ENCODE measurements around the gene KLHDC9.

Gene KLHDC9

DNA sequence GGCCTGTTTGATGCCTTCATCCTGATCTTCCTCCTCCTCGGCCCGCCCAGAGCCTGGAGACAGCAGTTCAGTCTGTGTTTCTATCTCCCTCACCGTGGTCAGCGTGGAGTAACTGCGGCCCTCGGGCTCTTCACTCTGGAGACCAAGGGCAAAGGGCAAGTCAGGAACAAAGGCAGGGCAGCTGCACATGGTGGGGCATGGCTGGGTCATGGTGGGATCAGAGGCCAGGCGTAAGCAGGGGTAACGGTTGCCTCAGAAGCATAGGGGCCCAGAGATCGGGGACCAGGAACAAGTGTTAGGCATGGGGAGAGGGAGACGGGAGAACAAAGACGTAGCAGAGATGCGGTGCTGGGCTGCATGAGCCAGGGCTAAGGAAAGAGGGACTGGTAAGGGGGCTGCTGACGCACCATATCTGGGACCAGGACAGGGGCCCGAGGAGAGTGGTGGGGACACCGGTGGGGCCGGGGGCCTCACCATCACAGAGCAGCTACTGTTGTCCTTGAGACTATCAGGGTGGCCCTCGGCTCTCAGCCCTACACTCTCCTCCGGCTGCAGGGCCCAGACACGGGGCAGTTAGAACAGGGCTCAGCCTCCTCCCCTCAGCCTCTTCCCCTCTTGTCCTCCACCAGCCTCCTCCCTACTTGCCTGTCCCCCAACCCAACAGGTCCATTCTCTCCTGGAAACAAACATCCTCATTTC lies 25.3 kb upstream of the KLHDC9 start:
- TF ChIP-seq ZC3H10 (CRISPR knock-in tag; IDR thresholded peaks at IDR 0.05) (no peak), CREB5 (CRISPR knock-in tag; IDR thresholded peaks at IDR 0.05; ENCODE audit: low read depth) (no peak), ZNF70 (CRISPR knock-in tag; IDR thresholded peaks at IDR 0.05) (no peak), ESRRG (CRISPR knock-in tag; IDR thresholded peaks at IDR 0.05) (no peak), GLIS3 (CRISPR knock-in tag; IDR thresholded peaks at IDR 0.05) (no peak), BACH2 (CRISPR knock-in tag; IDR thresholded peaks at IDR 0.05; ENCODE audit: borderline replicate concordance) (no peak), OSR1 (CRISPR knock-in tag; IDR thresholded peaks at IDR 0.05) (no peak), ZNF565 (CRISPR knock-in tag; conservative IDR thresholded peaks at IDR 0.05; ENCODE audit: low read depth) (no peak), ISL1 (CRISPR knock-in tag; IDR thresholded peaks at IDR 0.05) (no peak), PPARA (CRISPR knock-in tag; IDR thresholded peaks at IDR 0.05; ENCODE audit: borderline replicate concordance) (no peak), ZNF8 (CRISPR knock-in tag; IDR thresholded peaks at IDR 0.05) (no peak), CSDC2 (CRISPR knock-in tag; IDR thresholded peaks at IDR 0.05) (no peak), TOX (CRISPR knock-in tag; IDR thresholded peaks at IDR 0.05; ENCODE audit: borderline replicate concordance) (no peak)
- no peak for ATAC-seq

GRCh38 chr1:161073474-161074121 lies 24.6 kb upstream of the KLHDC9 start:
- no peak for ATAC-seq
- no peak for TF ChIP-seq GLIS3 (CRISPR knock-in tag; IDR thresholded peaks at IDR 0.05)
- no peak for TF ChIP-seq ZC3H10 (CRISPR knock-in tag; IDR thresholded peaks at IDR 0.05)
- no peak for TF ChIP-seq ZFP30 (CRISPR knock-in tag; IDR thresholded peaks at IDR 0.05)
- TF ChIP-seq ESRRG (CRISPR knock-in tag; IDR thresholded peaks at IDR 0.05), result no peak
- no peak for TF ChIP-seq CSDC2 (CRISPR knock-in tag; IDR thresholded peaks at IDR 0.05)

DNA sequence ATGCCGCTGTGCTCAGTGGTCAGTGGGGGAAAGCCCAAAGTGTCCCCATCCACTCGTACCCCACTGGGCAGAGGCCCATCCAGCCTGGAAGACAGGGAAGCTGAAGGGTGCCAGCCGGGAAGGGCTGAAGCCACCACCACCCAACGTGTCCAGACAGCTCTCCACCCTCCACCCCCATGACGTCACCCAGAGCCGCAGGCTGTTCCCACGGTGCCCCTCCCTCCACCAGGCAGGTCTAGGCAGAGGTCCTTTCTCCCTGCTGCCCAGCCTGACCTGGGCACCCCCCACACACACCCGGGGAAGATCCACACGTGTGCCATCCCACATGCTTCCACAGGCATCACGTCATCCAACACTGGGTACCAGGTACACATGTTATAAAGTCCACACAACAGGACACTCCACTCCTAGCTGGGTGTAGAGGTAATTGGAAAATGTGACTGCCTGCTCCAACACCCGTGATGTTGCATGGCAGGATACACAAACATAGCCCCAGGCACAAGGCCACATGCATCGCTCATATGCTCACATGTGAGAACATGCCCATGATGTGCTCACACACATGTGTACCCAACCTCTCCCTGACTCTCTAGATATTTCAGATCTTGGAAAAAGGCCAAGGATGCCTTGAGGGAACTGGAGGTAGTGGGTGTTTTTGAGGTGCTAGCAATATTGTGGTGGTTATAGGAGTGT lies 23.3 kb upstream of the KLHDC9 start:
- TF ChIP-seq GLIS3 (CRISPR knock-in tag; IDR thresholded peaks at IDR 0.05) (no peak), PPARA (CRISPR knock-in tag; IDR thresholded peaks at IDR 0.05; ENCODE audit: borderline replicate concordance) (no peak), TCF4 (CRISPR knock-in tag; IDR thresholded peaks at IDR 0.05; ENCODE audit: borderline replicate concordance) (no peak), CREB5 (CRISPR knock-in tag; IDR thresholded peaks at IDR 0.05; ENCODE audit: low read depth) (no peak), ISL1 (CRISPR knock-in tag; IDR thresholded peaks at IDR 0.05) (no peak), ZNF8 (CRISPR knock-in tag; IDR thresholded peaks at IDR 0.05) (no peak), RARB (CRISPR knock-in tag; IDR thresholded peaks at IDR 0.05) (no peak), OSR1 (CRISPR knock-in tag; IDR thresholded peaks at IDR 0.05) (no peak)
- no peak for ATAC-seq

- no peak for ATAC-seq
- no peak for TF ChIP-seq PATZ1 (CRISPR knock-in tag; IDR thresholded peaks at IDR 0.05; ENCODE audit: borderline replicate concordance)
- no peak for TF ChIP-seq GLIS3 (CRISPR knock-in tag; IDR thresholded peaks at IDR 0.05)
- no peak for TF ChIP-seq ZNF8 (CRISPR knock-in tag; IDR thresholded peaks at IDR 0.05)
- TF ChIP-seq ZNF70 (CRISPR knock-in tag; IDR thresholded peaks at IDR 0.05), result no peak
Observed at GRCh38 chr1:161076410-161076809, 21.8 kb upstream of the KLHDC9 start.

DNA sequence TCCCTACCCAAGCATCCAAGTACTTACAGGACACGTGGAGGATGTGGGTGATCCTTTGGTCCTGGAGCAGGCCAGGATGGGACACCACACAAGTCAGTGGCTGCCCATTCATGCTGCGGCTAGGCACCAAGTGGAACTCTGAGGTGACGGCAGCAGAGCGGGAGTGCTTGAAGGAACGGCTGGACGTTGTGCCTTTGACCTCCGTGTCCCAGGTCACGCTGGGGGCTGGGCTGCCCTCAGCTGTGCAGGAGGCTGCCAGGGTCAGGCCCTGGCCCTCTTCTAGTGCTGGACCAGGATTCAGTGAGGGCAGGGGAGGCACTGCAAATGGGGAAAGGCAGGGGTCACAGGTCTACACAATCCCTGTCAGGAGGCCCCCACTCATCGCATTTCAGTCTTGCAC lies 20.7 kb upstream of the KLHDC9 start:
- no peak for ATAC-seq
- no peak for TF ChIP-seq ISL1 (CRISPR knock-in tag; IDR thresholded peaks at IDR 0.05)
- TF ChIP-seq ZNF8 (CRISPR knock-in tag; IDR thresholded peaks at IDR 0.05), result no peak
- no peak for TF ChIP-seq TCF4 (CRISPR knock-in tag; IDR thresholded peaks at IDR 0.05; ENCODE audit: borderline replicate concordance)
- TF ChIP-seq PPARA (CRISPR knock-in tag; IDR thresholded peaks at IDR 0.05; ENCODE audit: borderline replicate concordance), result no peak
- no peak for TF ChIP-seq ESRRG (CRISPR knock-in tag; IDR thresholded peaks at IDR 0.05)
- TF ChIP-seq OSR1 (CRISPR knock-in tag; IDR thresholded peaks at IDR 0.05), result no peak
- TF ChIP-seq ZC3H10 (CRISPR knock-in tag; IDR thresholded peaks at IDR 0.05), result no peak
- TF ChIP-seq, protein P1, sequence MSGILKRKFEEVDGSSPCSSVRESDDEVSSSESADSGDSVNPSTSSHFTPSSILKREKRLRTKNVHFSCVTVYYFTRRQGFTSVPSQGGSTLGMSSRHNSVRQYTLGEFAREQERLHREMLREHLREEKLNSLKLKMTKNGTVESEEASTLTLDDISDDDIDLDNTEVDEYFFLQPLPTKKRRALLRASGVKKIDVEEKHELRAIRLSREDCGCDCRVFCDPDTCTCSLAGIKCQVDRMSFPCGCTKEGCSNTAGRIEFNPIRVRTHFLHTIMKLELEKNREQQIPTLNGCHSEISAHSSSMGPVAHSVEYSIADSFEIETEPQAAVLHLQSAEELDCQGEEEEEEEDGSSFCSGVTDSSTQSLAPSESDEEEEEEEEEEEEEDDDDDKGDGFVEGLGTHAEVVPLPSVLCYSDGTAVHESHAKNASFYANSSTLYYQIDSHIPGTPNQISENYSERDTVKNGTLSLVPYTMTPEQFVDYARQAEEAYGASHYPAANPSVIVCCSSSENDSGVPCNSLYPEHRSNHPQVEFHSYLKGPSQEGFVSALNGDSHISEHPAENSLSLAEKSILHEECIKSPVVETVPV (CRISPR knock-in tag; IDR thresholded peaks at IDR 0.05), result no peak
- no peak for TF ChIP-seq ZFP3 (CRISPR knock-in tag; IDR thresholded peaks at IDR 0.05)
- TF ChIP-seq CSDC2 (CRISPR knock-in tag; IDR thresholded peaks at IDR 0.05), result no peak
- TF ChIP-seq, protein P2, sequence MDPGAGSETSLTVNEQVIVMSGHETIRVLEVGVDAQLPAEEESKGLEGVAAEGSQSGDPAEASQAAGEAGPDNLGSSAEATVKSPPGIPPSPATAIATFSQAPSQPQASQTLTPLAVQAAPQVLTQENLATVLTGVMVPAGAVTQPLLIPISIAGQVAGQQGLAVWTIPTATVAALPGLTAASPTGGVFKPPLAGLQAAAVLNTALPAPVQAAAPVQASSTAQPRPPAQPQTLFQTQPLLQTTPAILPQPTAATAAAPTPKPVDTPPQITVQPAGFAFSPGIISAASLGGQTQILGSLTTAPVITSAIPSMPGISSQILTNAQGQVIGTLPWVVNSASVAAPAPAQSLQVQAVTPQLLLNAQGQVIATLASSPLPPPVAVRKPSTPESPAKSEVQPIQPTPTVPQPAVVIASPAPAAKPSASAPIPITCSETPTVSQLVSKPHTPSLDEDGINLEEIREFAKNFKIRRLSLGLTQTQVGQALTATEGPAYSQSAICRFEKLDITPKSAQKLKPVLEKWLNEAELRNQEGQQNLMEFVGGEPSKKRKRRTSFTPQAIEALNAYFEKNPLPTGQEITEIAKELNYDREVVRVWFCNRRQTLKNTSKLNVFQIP (CRISPR knock-in tag; IDR thresholded peaks at IDR 0.05; ENCODE audit: borderline replicate concordance, low read depth), result no peak
- TF ChIP-seq CREB5 (CRISPR knock-in tag; IDR thresholded peaks at IDR 0.05; ENCODE audit: low read depth), result no peak
- no peak for TF ChIP-seq ZFP30 (CRISPR knock-in tag; IDR thresholded peaks at IDR 0.05)

All from SK-N-SH treated with all-trans-retinoic acid at 6 μM for 48 hours (cell line).